Left ventricle myocardium inferior (tissue), 1 donor: ENCODE measurements around the gene DTX4. TPM values are rescaled to one million over a fixed set of nuclear protein-coding genes. Genes with fewer than 3 reads are reported as not detected.

Source experiments
- DNase-seq: peaks from one replicate; pipeline ENCODE4 v3.0.0-alpha.2; 2020
- H3K27ac ChIP-seq: fragments of 200-600 bp; replicated peaks from 2 replicates; pipeline ENCODE4 v1.8.0; 2021
- H3K27me3 ChIP-seq: fragments of 200-600 bp; 2 replicates; pipeline ENCODE4 v1.8.0; 2021; ENCODE audit warnings: low read depth
- H3K36me3 ChIP-seq: fragments of 200-600 bp; 2 replicates; pipeline ENCODE4 v1.8.0; 2021
- H3K4me1 ChIP-seq: fragments of 200-600 bp; 2 replicates; pipeline ENCODE4 v1.8.0; 2021
- H3K4me3 ChIP-seq: fragments of 200-600 bp; 2 replicates; pipeline ENCODE4 v1.8.0; 2021; ENCODE audit warnings: mild to moderate bottlenecking, moderate library complexity
- H3K9me3 ChIP-seq: fragments of 200-600 bp; replicated peaks from 2 replicates; pipeline ENCODE4 v1.8.0; 2021
- intact Hi-C: fragments of 100-400 bp; cut with micrococcal nuclease; formaldehyde crosslinking; loops from one replicate; pipeline ENCODE4 v1.11.0; 2022
- total RNA-seq: library from RNA; stranded (reverse); fragmentation: NEBNext Ultra II Directional; extraction: Animal tissue kit (Norgen Biotek cat#: 25700); gene quantifications from one replicate; pipeline ENCODE4 v1.2.1, GENCODE V29; 2021
- TF ChIP-seq, protein P1 (sequence below): fragments of 200-600 bp; IDR thresholded peaks from 2 replicates; pipeline ENCODE4 v1.8.0; 2021; ENCODE audit warnings: antibody characterized with exemption, mild to moderate bottlenecking, borderline replicate concordance
- donor health status: DM: no; HTN: yes; CAD: no; lungs with severe emphysema.

The DTX4 gene
- total RNA-seq, 1 donor from 2014 or later, result 1.8 TPM

DNA sequence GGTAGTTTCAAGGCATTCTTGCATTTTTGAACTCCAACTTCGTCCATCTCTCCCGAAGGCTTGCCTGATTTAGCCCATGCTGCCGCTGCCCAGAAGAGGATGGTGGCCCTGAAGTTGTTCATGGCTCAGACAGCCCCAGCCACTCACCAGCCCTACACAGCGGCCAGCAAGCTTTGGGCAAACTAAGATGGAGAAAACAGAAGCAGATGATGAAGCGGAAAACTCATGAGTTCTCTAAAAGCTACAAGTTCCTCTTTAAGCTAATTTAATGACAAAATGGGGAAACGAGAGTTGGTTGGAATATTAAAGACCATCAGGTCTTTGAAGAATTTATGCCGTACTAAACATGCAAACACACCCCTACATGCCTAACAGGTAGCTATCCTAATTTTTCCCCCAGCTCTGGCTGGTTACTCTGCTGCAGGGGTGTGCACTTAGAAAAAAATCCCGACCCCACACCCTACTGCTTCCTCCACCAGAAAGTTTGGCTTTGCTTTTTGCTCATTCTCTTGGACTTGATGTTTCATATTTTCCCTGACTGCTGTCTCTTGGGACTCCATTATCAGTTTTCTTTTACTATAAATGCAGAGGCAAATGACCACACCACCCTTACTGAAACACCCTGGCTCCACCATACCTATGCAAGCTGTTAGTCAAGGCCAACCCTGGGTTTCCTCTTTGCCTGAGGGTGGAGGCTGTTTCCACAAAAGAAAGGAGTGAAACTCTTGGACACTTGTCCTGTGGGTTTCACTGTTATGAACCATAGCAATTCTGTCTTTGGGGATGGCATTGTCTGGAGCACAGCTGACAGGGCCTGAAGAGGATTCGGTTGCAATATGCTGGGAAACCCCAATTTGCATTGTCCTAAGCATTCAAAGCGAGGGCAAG is 41.1 kb downstream of the DTX4 start, which contains the start of gene MPEG1:
Gene MPEG1, minus strand, starts transcription at position 184 of the 888 bp plus-strand sequence. Its CDS starts 62 bp downstream, at position 122.
- Histone ChIP-seq H3K9me3 (no peaks in the 10 kb centered on the region), H3K4me3 (peak within 1 kb of the TSS; percentile 48), H3K27me3 (peaks cover 8% of the 10 kb centered on the region), H3K27ac (peak within 1 kb of the TSS; percentile 44), H3K4me1 (peaks cover 12% of the 10 kb centered on the region), H3K36me3 (no peaks in the 10 kb centered on the region)
- TF ChIP-seq, protein P1, sequence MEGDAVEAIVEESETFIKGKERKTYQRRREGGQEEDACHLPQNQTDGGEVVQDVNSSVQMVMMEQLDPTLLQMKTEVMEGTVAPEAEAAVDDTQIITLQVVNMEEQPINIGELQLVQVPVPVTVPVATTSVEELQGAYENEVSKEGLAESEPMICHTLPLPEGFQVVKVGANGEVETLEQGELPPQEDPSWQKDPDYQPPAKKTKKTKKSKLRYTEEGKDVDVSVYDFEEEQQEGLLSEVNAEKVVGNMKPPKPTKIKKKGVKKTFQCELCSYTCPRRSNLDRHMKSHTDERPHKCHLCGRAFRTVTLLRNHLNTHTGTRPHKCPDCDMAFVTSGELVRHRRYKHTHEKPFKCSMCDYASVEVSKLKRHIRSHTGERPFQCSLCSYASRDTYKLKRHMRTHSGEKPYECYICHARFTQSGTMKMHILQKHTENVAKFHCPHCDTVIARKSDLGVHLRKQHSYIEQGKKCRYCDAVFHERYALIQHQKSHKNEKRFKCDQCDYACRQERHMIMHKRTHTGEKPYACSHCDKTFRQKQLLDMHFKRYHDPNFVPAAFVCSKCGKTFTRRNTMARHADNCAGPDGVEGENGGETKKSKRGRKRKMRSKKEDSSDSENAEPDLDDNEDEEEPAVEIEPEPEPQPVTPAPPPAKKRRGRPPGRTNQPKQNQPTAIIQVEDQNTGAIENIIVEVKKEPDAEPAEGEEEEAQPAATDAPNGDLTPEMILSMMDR, result no peak
- DNase-seq, result no peak
- intact Hi-C loops, result no loop called here

DNA sequence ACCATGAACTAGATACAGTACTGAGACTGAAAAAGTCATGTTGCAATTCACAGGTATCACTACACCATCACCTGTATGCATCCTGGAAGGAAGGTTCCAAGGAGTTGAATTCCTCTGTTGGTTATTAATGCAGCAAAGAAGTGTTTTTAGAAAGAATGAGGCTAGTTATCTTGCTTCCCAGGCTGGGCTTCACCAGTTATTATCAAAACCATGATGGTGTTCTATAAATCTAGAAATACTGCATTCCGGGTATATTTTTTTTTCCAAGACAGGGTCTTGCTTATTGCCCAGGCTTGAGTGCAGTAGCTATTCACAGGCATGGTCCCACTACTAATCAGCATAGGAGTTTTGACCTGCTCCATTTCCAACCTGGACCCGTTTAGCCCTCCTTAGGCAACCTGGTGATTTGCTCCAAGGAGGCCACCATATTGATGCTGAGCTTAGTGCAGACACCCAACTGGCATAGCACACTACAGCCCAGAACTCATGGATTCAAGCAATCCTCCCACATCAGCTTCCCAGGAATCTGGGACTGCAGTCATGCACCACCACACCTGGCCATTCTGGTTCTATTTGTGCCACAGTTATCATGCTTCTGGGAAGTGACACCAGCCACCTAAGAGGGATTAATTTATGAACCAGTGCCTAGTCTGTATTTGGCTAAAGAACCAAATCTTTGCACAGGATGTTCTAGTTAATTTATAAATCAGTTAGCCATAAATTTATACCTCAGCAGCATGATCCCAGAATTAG is 42.4 kb downstream of the DTX4 start:
- TF ChIP-seq, protein P1, result no peak
- H3K36me3 ChIP-seq, result no peaks in the 10 kb centered on the region
- H3K4me3 ChIP-seq, result no peak overlapping the region
- H3K4me1 ChIP-seq, result peaks cover 9% of the 10 kb centered on the region
- peaks cover 8% of the 10 kb centered on the region for H3K27me3 ChIP-seq
- H3K27ac ChIP-seq, result no peak overlapping the region
- H3K9me3 ChIP-seq, result no peaks in the 10 kb centered on the region
- intact Hi-C loops, result no loop called here
- no peak for DNase-seq

GRCh38 chr11:59216641-59217564 is 45.0 kb downstream of the DTX4 start:
- intact Hi-C loops, result no loop called here
- TF ChIP-seq, protein P1, result no peak
- DNase-seq, result no peak
- Histone ChIP-seq H3K9me3 (no peaks in the 10 kb centered on the region), H3K27ac (peak overlapping the region; percentile 56), H3K36me3 (no peaks in the 10 kb centered on the region), H3K4me3 (no peak overlapping the region), H3K27me3 (peaks cover 4% of the 10 kb centered on the region), H3K4me1 (peaks cover 9% of the 10 kb centered on the region)

DNA sequence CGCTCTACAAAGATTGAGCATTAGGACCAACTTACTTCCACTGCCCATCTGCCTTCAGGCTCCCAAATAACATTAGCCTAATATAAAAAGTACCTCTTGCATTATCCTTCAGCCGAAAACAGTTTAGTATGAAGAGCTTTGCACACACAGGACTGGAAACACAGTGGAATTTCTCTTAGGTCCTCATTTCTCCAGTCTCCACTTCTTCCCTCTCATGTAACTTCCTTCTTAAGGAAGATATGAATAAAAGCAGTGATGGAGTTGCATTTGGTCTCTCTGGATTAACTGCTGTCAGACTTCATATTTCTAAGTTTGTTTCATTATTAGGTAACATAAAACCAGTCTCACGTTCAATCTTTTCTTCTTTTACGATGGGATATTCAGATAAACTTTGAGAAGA is 46.4 kb downstream of the DTX4 start:
- Histone ChIP-seq H3K27ac (no peak overlapping the region), H3K27me3 (no peaks in the 10 kb centered on the region), H3K4me3 (no peak overlapping the region), H3K9me3 (no peaks in the 10 kb centered on the region), H3K36me3 (no peaks in the 10 kb centered on the region), H3K4me1 (peaks cover 9% of the 10 kb centered on the region)
- DNase-seq, result no peak
- intact Hi-C loops, result no loop called here
- TF ChIP-seq, protein P1, result no peak

DNA sequence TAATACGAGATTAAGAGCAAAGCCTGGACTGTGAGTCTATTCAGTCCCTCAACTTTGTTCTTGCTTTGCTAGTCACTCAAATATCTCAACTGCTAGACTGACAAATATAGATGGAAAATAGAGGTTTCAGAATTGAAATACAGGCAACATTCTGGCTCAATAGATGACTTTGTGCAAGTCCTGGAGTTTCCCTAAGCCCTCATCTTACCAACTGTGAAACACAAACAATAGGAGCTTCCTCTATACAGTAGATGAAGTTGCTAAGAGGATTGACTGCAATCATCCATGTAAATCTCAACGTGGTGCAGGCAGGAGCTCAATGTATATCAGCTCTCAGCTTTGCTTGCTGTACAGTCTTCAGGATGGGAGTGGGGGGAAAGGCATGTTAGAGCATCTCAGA is 47.0 kb downstream of the DTX4 start:
- Histone ChIP-seq H3K27ac (no peak overlapping the region), H3K36me3 (no peaks in the 10 kb centered on the region), H3K4me3 (no peak overlapping the region), H3K9me3 (no peaks in the 10 kb centered on the region), H3K27me3 (no peaks in the 10 kb centered on the region), H3K4me1 (peaks cover 13% of the 10 kb centered on the region)
- no peak for DNase-seq
- intact Hi-C loops, result no loop called here
- TF ChIP-seq, protein P1, result no peak
